K562 (cell line): Measurements from ENCODE around the gene SLC25A53. TPM values are rescaled to one million over a fixed set of nuclear protein-coding genes. Genes with fewer than 3 reads are reported as not detected.
A peak's percentile ranks its signal among the peaks of the same experiment; 100 is the strongest.

Experiments
- ADNP ChIP-seq: fragments of 200-800 bp; sonication (Bioruptor generic); IDR thresholded peaks from 2 replicates; pipeline ENCODE4 v1.6.1; 2016; ENCODE audit warnings: missing genetic modification characterization, missing compliant biosample characterization
- DNMT1 ChIP-seq: fragments of 450-650 bp; IDR thresholded peaks from 2 replicates; pipeline ENCODE4 v1.6.1; 2016; ENCODE audit warnings: antibody characterized with exemption, mild to moderate bottlenecking
- ESRRA ChIP-seq: fragments of 450-650 bp; IDR thresholded peaks from 2 replicates; pipeline ENCODE4 v1.6.1; 2014; ENCODE audit warnings: low read depth, mild to moderate bottlenecking, moderate library complexity, borderline replicate concordance
- EZH2 ChIP-seq: IDR thresholded peaks from 2 replicates; pipeline ENCODE4 v1.6.1; 2012; ENCODE audit warnings: low read depth, mild to moderate bottlenecking, inconsistent platforms, low read length, borderline replicate concordance
- KLF6 ChIP-seq: fragments of 250-450 bp; sonication (Bioruptor Pico); IDR thresholded peaks from 2 replicates; pipeline ENCODE4 v1.4.0; 2020; ENCODE audit warnings: mild to moderate bottlenecking, moderate library complexity, borderline replicate concordance
- MEF2A ChIP-seq: IDR thresholded peaks from 2 replicates; pipeline ENCODE4 v1.6.1; 2011; ENCODE audit warnings: low read depth, mild to moderate bottlenecking, low read length, moderate library complexity; ENCODE audit not compliant: control insufficient read depth
- NBN ChIP-seq: fragments of 450-650 bp; IDR thresholded peaks from 2 replicates; pipeline ENCODE4 v1.6.1; 2016; ENCODE audit warnings: low read depth, mild to moderate bottlenecking
- NR2F6 ChIP-seq: fragments of 450-650 bp; formaldehyde crosslinking; IDR thresholded peaks from 2 replicates; pipeline ENCODE4 v1.4.0; 2020; ENCODE audit warnings: mild to moderate bottlenecking
- ZKSCAN3 ChIP-seq: fragments of 250-450 bp; sonication (Bioruptor Pico); IDR thresholded peaks from 2 replicates; pipeline ENCODE4 v1.4.0; 2020
- ZNF133 ChIP-seq: fragments of 250-450 bp; sonication (Bioruptor Pico); IDR thresholded peaks from 2 replicates; pipeline ENCODE4 v1.4.0; 2020; ENCODE audit warnings: mild to moderate bottlenecking
- ZNF445 ChIP-seq: fragments of 250-450 bp; sonication (Bioruptor Pico); IDR thresholded peaks from 2 replicates; pipeline ENCODE4 v1.4.0; 2020; ENCODE audit warnings: low read depth, mild to moderate bottlenecking, moderate library complexity
- ZNF449 ChIP-seq: fragments of 250-450 bp; sonication (Bioruptor Pico); IDR thresholded peaks from 2 replicates; pipeline ENCODE4 v1.8.0; 2022; ENCODE audit warnings: moderate library complexity, mild to moderate bottlenecking, inconsistent platforms
- ZNF586 ChIP-seq: fragments of 450-650 bp; formaldehyde crosslinking; conservative IDR thresholded peaks from 2 replicates; pipeline ENCODE4 v1.4.0; 2020; ENCODE audit warnings: mild to moderate bottlenecking, moderate library complexity
- ZNF740 ChIP-seq, 3 experiments: fragments of 200-800 bp in 1 of 3; sonication (Bioruptor generic) in 1 of 3; sonication (generic) in 1 of 3; formaldehyde crosslinking in 1 of 3; IDR thresholded peaks; 2 replicates each; pipeline versions ENCODE4 v1.6.1 to v1.8.0; 2016 to 2022; ENCODE audit warnings: mild to moderate bottlenecking in 2 of 3, missing compliant biosample characterization in 2 of 3, missing genetic modification characterization in 2 of 3, missing genetic modification reagents in 1 of 3
- polyA plus RNA-seq, 8 experiments: library from polyadenylated mRNA; depleted of rRNA in 4 of 8; stranded (reverse) in 5 of 8; unstranded in 3 of 8; fragments of >200 nt; fragmentation: Nextera tagmentation in 2 of 8; fragmentation: Illumina TruSeq in 1 of 8; extraction: Ambion mirVana in 2 of 8; extraction: Trizol in 1 of 8; gene quantifications; 2 replicates each; pipeline versions ENCODE4 v1.2.1 to v1.2.3, GENCODE V29; 2011 to 2014; ENCODE audit warnings: inconsistent platforms in 1 of 8, missing spikeins in 1 of 8
- total RNA-seq, 7 experiments: library from RNA; depleted of rRNA in 6 of 7; stranded (reverse); fragments of >200 nt in 6 of 7; fragmentation: Illumina TruSeq in 2 of 7; extraction: Trizol in 2 of 7; gene quantifications; 2 replicates each; pipeline versions ENCODE4 v1.2.1 to v1.2.3, GENCODE V29; 2011 to 2021; ENCODE audit warnings: low replicate concordance in 1 of 7
- TF ChIP-seq, protein P1 (sequence below), 2 experiments: IDR thresholded peaks; 2 replicates each; pipeline ENCODE4 v1.6.1; 2011; ENCODE audit warnings: borderline replicate concordance in 1 of 2, control low read depth in 1 of 2, low read depth in 1 of 2, low read length in 1 of 2, mild to moderate bottlenecking in 1 of 2, mixed read lengths in 1 of 2, moderate library complexity in 1 of 2; ENCODE audit not compliant: insufficient read depth in 1 of 2, insufficient read length in 1 of 2, poor library complexity in 1 of 2, severe bottlenecking in 1 of 2; ENCODE audit errors: extremely low read depth in 1 of 2

SLC25A53 gene
- total and polyA plus RNA-seq, 9 of the 15 experiments (the other 6 are each of a cell fraction or from before 2014, with no cell fraction given): 2.4 to 8.6 (median 5.6) TPM

GRCh38 chrX:104165894-104166734 is 9.3 kb upstream of the SLC25A53 start, which contains the start of gene FAM199X (continued):
- peak; percentile 88 for TF ChIP-seq ESRRA
- no peak for TF ChIP-seq NR2F6 (CRISPR knock-in tag)
- no peak for TF ChIP-seq KLF6 (CRISPR knock-in tag)
- no peak for TF ChIP-seq ZNF740 (CRISPR knock-in tag; IDR thresholded peaks at IDR 0.05)
- no peak for TF ChIP-seq ZNF740 (tag; IDR thresholded peaks at IDR 0.05)
- no peak for TF ChIP-seq ZKSCAN3 (CRISPR knock-in tag)
- TF ChIP-seq, protein P1, sequence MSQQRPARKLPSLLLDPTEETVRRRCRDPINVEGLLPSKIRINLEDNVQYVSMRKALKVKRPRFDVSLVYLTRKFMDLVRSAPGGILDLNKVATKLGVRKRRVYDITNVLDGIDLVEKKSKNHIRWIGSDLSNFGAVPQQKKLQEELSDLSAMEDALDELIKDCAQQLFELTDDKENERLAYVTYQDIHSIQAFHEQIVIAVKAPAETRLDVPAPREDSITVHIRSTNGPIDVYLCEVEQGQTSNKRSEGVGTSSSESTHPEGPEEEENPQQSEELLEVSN (IDR thresholded peaks at IDR 0.05; ENCODE audit: borderline replicate concordance in 1 of 2, extremely low read depth in 1 of 2, insufficient read depth in 1 of 2, insufficient read length in 1 of 2, low read depth in 1 of 2, low read length in 1 of 2, poor library complexity in 1 of 2, severe bottlenecking in 1 of 2): peak in 1 of 2 experiments; percentile 36
- TF ChIP-seq ZNF445 (CRISPR knock-in tag): no peak
- no peak for TF ChIP-seq DNMT1
- TF ChIP-seq ZNF449 (CRISPR knock-in tag): no peak
- TF ChIP-seq EZH2: no peak
- TF ChIP-seq ZNF586 (CRISPR knock-in tag): no peak
- TF ChIP-seq ZNF133 (CRISPR knock-in tag): no peak
- TF ChIP-seq MEF2A: no peak
- TF ChIP-seq NBN: peak; percentile 36; the same call in 1 of the 2 replicates
- TF ChIP-seq ADNP (tag): no peak
